Endothelial cell of umbilical vein (primary cell): Measurements from ENCODE around the gene CRIM1. TPM values are rescaled to one million over a fixed set of nuclear protein-coding genes. Genes with fewer than 3 reads are reported as not detected.

Experiments
- BruUV-seq: library from RNA; stranded (reverse); fragments of 400-500 nt; replicated peaks from 2 replicates; lab custom pipeline; 2021; lab: Mats Ljungman, UMichigan
- CTCF ChIA-PET: fragments of 300-600, 350-600 bp; sonication (Branson Sonifier 250); formaldehyde crosslinking; loops from one replicate; lab custom pipeline; 2021; ENCODE audit warnings: antibody characterized with exemption, inconsistent platforms; lab: Charles Lee
- POLR2A ChIA-PET: fragments of 300-600, 350-600 bp; sonication (Branson Sonifier 250); formaldehyde crosslinking; loops from one replicate; lab custom pipeline; 2021; ENCODE audit warnings: antibody characterized with exemption, inconsistent platforms; lab: Charles Lee
- DNase-seq: peaks from one replicate; pipeline ENCODE4 v3.0.0-alpha.2; 2011; ENCODE audit warnings: low read depth, low spot score
- FAIRE-seq: peaks from 2 replicates; lab custom pipeline; 2011; peaks lifted over from hg19 to GRCh38; lab: Jason Lieb, UNC
- H2AFZ ChIP-seq: 2 replicates; pipeline ENCODE4 v1.6.0; 2012; ENCODE audit warnings: low read depth, low read length, control low read depth, inconsistent platforms
- H3K27ac ChIP-seq: 2 replicates; pipeline ENCODE4 v1.5.1; 2011; ENCODE audit warnings: low read depth, mild to moderate bottlenecking, control low read depth, low read length, moderate library complexity; ENCODE audit not compliant: insufficient read depth
- H3K27me3 ChIP-seq, 2 experiments: 2 replicates each; pipeline versions ENCODE4 v1.6.0 to v1.6.1; 2011; ENCODE audit warnings: low read length in 2 of 2, mixed read lengths in 1 of 2; ENCODE audit not compliant: control insufficient read depth in 2 of 2, insufficient read depth in 2 of 2
- H3K36me3 ChIP-seq, 2 experiments: 2 replicates in 1 of 2; 3 replicates in 1 of 2; pipeline ENCODE4 v1.5.1; 2011; ENCODE audit warnings: low read length in 2 of 2, mild to moderate bottlenecking in 1 of 2, moderate library complexity in 1 of 2; ENCODE audit not compliant: control insufficient read depth in 2 of 2, insufficient read depth in 2 of 2; ENCODE audit errors: extremely low read depth in 1 of 2
- H3K4me1 ChIP-seq: 3 replicates; pipeline ENCODE4 v1.5.1; 2011; ENCODE audit warnings: mild to moderate bottlenecking, low read length; ENCODE audit not compliant: control insufficient read depth, insufficient read depth; ENCODE audit errors: extremely low read depth
- H3K4me2 ChIP-seq: 2 replicates; pipeline ENCODE4 v1.6.1; 2011; ENCODE audit warnings: low read length, control low read depth, mixed read lengths; ENCODE audit not compliant: insufficient read depth
- H3K4me3 ChIP-seq, 3 experiments: fragments of 200-600 bp in 1 of 3; sonication (generic), shearing (Covaris generic) in 1 of 3; replicated peaks in 1 of 3; 2 replicates each; pipeline ENCODE4 v1.5.1; 2011 to 2016; ENCODE audit warnings: control low read depth in 3 of 3, low read length in 3 of 3, mild to moderate bottlenecking in 2 of 3, inconsistent platforms in 1 of 3, low read depth in 1 of 3, moderate library complexity in 1 of 3; ENCODE audit not compliant: insufficient read depth in 1 of 3
- H3K79me2 ChIP-seq: 2 replicates; pipeline ENCODE4 v1.6.0; 2012; ENCODE audit warnings: low read length, inconsistent platforms; ENCODE audit not compliant: control insufficient read depth, insufficient read depth
- H3K9ac ChIP-seq: replicated peaks from 2 replicates; pipeline ENCODE3; 2011; ENCODE audit warnings: low read length, control low read depth; ENCODE audit not compliant: insufficient read depth; ENCODE audit errors: extremely low read depth
- H3K9me1 ChIP-seq: replicated peaks from 3 replicates; pipeline ENCODE4 v1.6.0; 2011; ENCODE audit warnings: mild to moderate bottlenecking, low read length; ENCODE audit not compliant: control insufficient read depth, insufficient read depth; ENCODE audit errors: extremely low read depth
- H3K9me3 ChIP-seq: replicated peaks from 2 replicates; pipeline ENCODE4 v1.5.1; 2012; ENCODE audit warnings: low read length, inconsistent platforms; ENCODE audit not compliant: control insufficient read depth, insufficient read depth
- H4K20me1 ChIP-seq: replicated peaks from 2 replicates; pipeline ENCODE3; 2011; ENCODE audit warnings: mild to moderate bottlenecking, low read length; ENCODE audit not compliant: control insufficient read depth, insufficient read depth; ENCODE audit errors: extremely low read depth
- CTCF ChIP-seq, 2 donors: IDR thresholded peaks; 1 replicate in 1 of 2; 2 replicates in 1 of 2; pipeline ENCODE4 v1.5.1; 2011; ENCODE audit warnings: low read length in 2 of 2, mild to moderate bottlenecking in 2 of 2, moderate library complexity in 2 of 2, control low read depth in 1 of 2, inconsistent platforms in 1 of 2, low read depth in 1 of 2; ENCODE audit not compliant: insufficient read depth in 1 of 2; ENCODE audit errors: extremely low read depth in 1 of 2
- EZH2 ChIP-seq: IDR thresholded peaks from 2 replicates; pipeline ENCODE4 v1.6.1; 2012; ENCODE audit warnings: borderline replicate concordance, low read depth, mild to moderate bottlenecking, moderate library complexity, low read length, inconsistent platforms; ENCODE audit not compliant: severe bottlenecking
- FOS ChIP-seq: IDR thresholded peaks from 2 replicates; pipeline ENCODE4 v1.6.1; 2011; ENCODE audit warnings: mild to moderate bottlenecking, low read length, moderate library complexity, borderline replicate concordance; ENCODE audit not compliant: insufficient read depth
- GATA2 ChIP-seq: IDR thresholded peaks from 2 replicates; pipeline ENCODE4 v1.7.0; 2011; ENCODE audit warnings: low read depth, mild to moderate bottlenecking, moderate library complexity, mixed read lengths, low read length; ENCODE audit not compliant: insufficient read length, insufficient read depth
- JUN ChIP-seq: IDR thresholded peaks from 2 replicates; pipeline ENCODE4 v1.6.1; 2011; ENCODE audit warnings: borderline replicate concordance, low read depth; ENCODE audit not compliant: insufficient read length, insufficient read depth
- MAX ChIP-seq: IDR thresholded peaks from 2 replicates; pipeline ENCODE4 v1.6.1; 2011; ENCODE audit not compliant: insufficient read depth, insufficient read length
- MYC ChIP-seq: IDR thresholded peaks from one replicate; pipeline ENCODE4 v1.6.1; 2011; ENCODE audit warnings: mild to moderate bottlenecking, low read depth, low read length
- POLR2A ChIP-seq: IDR thresholded peaks from 2 replicates; pipeline ENCODE4 v1.6.1; 2012; ENCODE audit warnings: low read depth, mild to moderate bottlenecking, control low read depth, low read length
- POLR2AphosphoS5 ChIP-seq: IDR thresholded peaks from 2 replicates; pipeline ENCODE4 v1.6.1; 2012; ENCODE audit warnings: low read depth, mild to moderate bottlenecking, control low read depth, low read length, moderate library complexity; ENCODE audit not compliant: insufficient read depth
- dilution Hi-C: fragments of 300-500 bp; cut with MboI; formaldehyde crosslinking; loops from one replicate; pipeline ENCODE4 v1.15.0; 2019; ENCODE audit warnings: low sequenced_read_pairs; ENCODE audit not compliant: extremely low pct_ligation_motif_present
- intact Hi-C: fragments of 100-400 bp; cut with micrococcal nuclease; formaldehyde crosslinking; loops from one replicate; pipeline ENCODE4 v1.10.0; 2022
- polyA plus RNA-seq, 4 experiments: library from polyadenylated mRNA; depleted of rRNA in 3 of 4; stranded (reverse) in 3 of 4; unstranded in 1 of 4; fragments of >200 nt; gene quantifications; 2 replicates each; pipeline versions ENCODE4 v1.2.1 to v1.2.3, GENCODE V29; 2011 to 2012; ENCODE audit warnings: missing spikeins in 1 of 4
- total RNA-seq: library from RNA; stranded (reverse); gene quantifications from 2 replicates; pipeline ENCODE4 v1.2.3, GENCODE V29; 2021

The CRIM1 gene
- total and polyA plus RNA-seq, 2 donors (not counting 3 experiments of a cell fraction or from before 2014, with no cell fraction given): 422 to 649 TPM

- ChIA-PET POLR2A (interaction anchor here (1.4 kb wide), 1 partner anchor 118 kb away, joined by 3 read pairs; no protein-coding TSS in a partner anchor), CTCF (interaction anchor here (0.7 to 6.0 kb wide), 9 partner anchors 8 to 92 kb away, joined by 3 to 27 read pairs (median 6); partner anchors contain the start of gene CRIM1)
- DNase-seq (peak; percentile 45), FAIRE-seq (no peak)
- Histone ChIP-seq H3K9me3 (no peaks in the 10 kb centered on the region), H3K9ac (peak overlapping the region; percentile 22), H3K27ac (peak overlapping the region; percentile 31), H3K27me3 (no peaks in the 10 kb centered on the region), H4K20me1 (peaks cover 14% of the 10 kb centered on the region), H3K4me1 (peaks cover 98% of the 10 kb centered on the region), H3K4me3 (peak overlapping the region in 1 of 3 experiments; percentile 1), H3K36me3 (peaks cover 0 to 3% of the 10 kb centered on the region in 2 experiments), H3K9me1 (no peaks in the 10 kb centered on the region), H3K4me2 (peak overlapping the region; percentile 16), H2AFZ (no peak overlapping the region), H3K79me2 (peaks cover 100% of the 10 kb centered on the region)
- dilution Hi-C loops: no loop called here
- no TSS peak for BruUV-seq
- intact Hi-C loops: loop anchor here (1.0 kb wide), 1 partner anchor 10 kb away; no protein-coding TSS in a partner anchor
- TF ChIP-seq POLR2AphosphoS5 (no peak), POLR2A (no peak), FOS (no peak), EZH2 (no peak), CTCF (IDR thresholded peaks at IDR 0.05; ENCODE audit: extremely low read depth in 1 of 2, insufficient read depth in 1 of 2, low read depth in 1 of 2, low read length in 2 of 2) (no peak), MYC (no peak), MAX (no peak), GATA2 (no peak), JUN (no peak)
These were observed 12.3 kb downstream of the CRIM1 start for GRCh38 chr2:36367895-36368353.
